Neural cell (in vitro differentiated cells): ENCODE data around the gene ANKS1B.

Experiments used
- CTCF ChIP-seq: fragments of 450-650 bp; IDR thresholded peaks from 2 replicates; pipeline ENCODE4 v1.5.1; 2014; ENCODE audit warnings: antibody characterized with exemption, mild to moderate bottlenecking, moderate library complexity; ENCODE audit not compliant: poor library complexity, severe bottlenecking
- EP300 ChIP-seq: fragments of 450-650 bp; conservative IDR thresholded peaks from 2 replicates; pipeline ENCODE4 v1.6.1; 2014; ENCODE audit warnings: antibody characterized with exemption, mild to moderate bottlenecking, moderate library complexity; ENCODE audit not compliant: poor library complexity, severe bottlenecking
- EZH2 ChIP-seq: fragments of 200-600, 300-800 bp; shearing (Covaris generic), sonication (generic); IDR thresholded peaks from 2 replicates; pipeline ENCODE4 v1.6.1; 2014; ENCODE audit warnings: antibody characterized with exemption, low read length, borderline replicate concordance, mild to moderate bottlenecking; ENCODE audit not compliant: insufficient read depth, poor library complexity, severe bottlenecking
- MXI1 ChIP-seq: fragments of 450-650 bp; conservative IDR thresholded peaks from 2 replicates; pipeline ENCODE4 v1.6.1; 2014; ENCODE audit warnings: antibody characterized with exemption, mild to moderate bottlenecking; ENCODE audit not compliant: poor library complexity, severe bottlenecking
- SMC3 ChIP-seq: fragments of 450-650 bp; conservative IDR thresholded peaks from 2 replicates; pipeline ENCODE4 v1.6.1; 2014; ENCODE audit warnings: antibody characterized with exemption, mild to moderate bottlenecking, moderate library complexity; ENCODE audit not compliant: poor library complexity

- no peak for TF ChIP-seq CTCF
- no peak for TF ChIP-seq EZH2
- TF ChIP-seq MXI1: no peak
- TF ChIP-seq SMC3: no peak
- TF ChIP-seq EP300: no peak
Observed at GRCh38 chr12:99427104-99427503, 557.6 kb downstream of the ANKS1B start.
